GM23338 (cell line): ENCODE measurements around the gene ADAMTS14.

Source experiments
- CREB1 ChIP-seq: fragments of 250-450 bp; sonication (Bioruptor Pico); IDR thresholded peaks from 2 replicates; pipeline ENCODE4 v1.5.0; 2020; ENCODE audit warnings: low read depth, mild to moderate bottlenecking, moderate library complexity
- EZH2 ChIP-seq: fragments of 200-600 bp; sonication (generic); IDR thresholded peaks from one replicate; pipeline ENCODE4 v1.8.0; 2017; ENCODE audit warnings: antibody characterized with exemption, mild to moderate bottlenecking, low read depth; ENCODE audit not compliant: unreplicated experiment
- EZH2phosphoT487 ChIP-seq: fragments of 200-600 bp; sonication (generic); IDR thresholded peaks from one replicate; pipeline ENCODE4 v1.8.1; 2018; ENCODE audit warnings: antibody characterized with exemption; ENCODE audit not compliant: unreplicated experiment
- JUNB ChIP-seq: IDR thresholded peaks from one replicate; pipeline ENCODE4 v1.6.1; 2016; ENCODE audit warnings: antibody characterized with exemption; ENCODE audit not compliant: unreplicated experiment
- POLR2AphosphoS5 ChIP-seq: IDR thresholded peaks from 2 replicates; pipeline ENCODE4 v1.6.1; 2016; ENCODE audit warnings: antibody characterized with exemption, low read depth
- REST ChIP-seq: IDR thresholded peaks from one replicate; pipeline ENCODE4 v1.6.1; 2018; ENCODE audit warnings: antibody characterized with exemption; ENCODE audit not compliant: unreplicated experiment
- TF ChIP-seq, protein P1 (sequence below), 2 experiments: fragments of 200-600 bp in 1 of 2; sonication (generic) in 1 of 2; conservative IDR thresholded peaks; 2 replicates each; pipeline versions ENCODE4 v1.5.1 to v1.6.1; 2016 to 2017; ENCODE audit warnings: antibody characterized with exemption in 2 of 2, low read depth in 2 of 2, mild to moderate bottlenecking in 2 of 2, moderate library complexity in 1 of 2
- TF ChIP-seq, protein P2 (sequence below): IDR thresholded peaks from 2 replicates; pipeline ENCODE4 v1.6.1; 2016; ENCODE audit warnings: antibody characterized with exemption

- TF ChIP-seq, protein P1, sequence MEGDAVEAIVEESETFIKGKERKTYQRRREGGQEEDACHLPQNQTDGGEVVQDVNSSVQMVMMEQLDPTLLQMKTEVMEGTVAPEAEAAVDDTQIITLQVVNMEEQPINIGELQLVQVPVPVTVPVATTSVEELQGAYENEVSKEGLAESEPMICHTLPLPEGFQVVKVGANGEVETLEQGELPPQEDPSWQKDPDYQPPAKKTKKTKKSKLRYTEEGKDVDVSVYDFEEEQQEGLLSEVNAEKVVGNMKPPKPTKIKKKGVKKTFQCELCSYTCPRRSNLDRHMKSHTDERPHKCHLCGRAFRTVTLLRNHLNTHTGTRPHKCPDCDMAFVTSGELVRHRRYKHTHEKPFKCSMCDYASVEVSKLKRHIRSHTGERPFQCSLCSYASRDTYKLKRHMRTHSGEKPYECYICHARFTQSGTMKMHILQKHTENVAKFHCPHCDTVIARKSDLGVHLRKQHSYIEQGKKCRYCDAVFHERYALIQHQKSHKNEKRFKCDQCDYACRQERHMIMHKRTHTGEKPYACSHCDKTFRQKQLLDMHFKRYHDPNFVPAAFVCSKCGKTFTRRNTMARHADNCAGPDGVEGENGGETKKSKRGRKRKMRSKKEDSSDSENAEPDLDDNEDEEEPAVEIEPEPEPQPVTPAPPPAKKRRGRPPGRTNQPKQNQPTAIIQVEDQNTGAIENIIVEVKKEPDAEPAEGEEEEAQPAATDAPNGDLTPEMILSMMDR (conservative IDR thresholded peaks at IDR 0.05; ENCODE audit: low read depth in 2 of 2): no peak
- TF ChIP-seq REST (no peak), POLR2AphosphoS5 (no peak), EZH2 (no peak), CREB1 (CRISPR knock-in tag) (no peak), EZH2phosphoT487 (no peak), JUNB (no peak)
- TF ChIP-seq, protein P2, sequence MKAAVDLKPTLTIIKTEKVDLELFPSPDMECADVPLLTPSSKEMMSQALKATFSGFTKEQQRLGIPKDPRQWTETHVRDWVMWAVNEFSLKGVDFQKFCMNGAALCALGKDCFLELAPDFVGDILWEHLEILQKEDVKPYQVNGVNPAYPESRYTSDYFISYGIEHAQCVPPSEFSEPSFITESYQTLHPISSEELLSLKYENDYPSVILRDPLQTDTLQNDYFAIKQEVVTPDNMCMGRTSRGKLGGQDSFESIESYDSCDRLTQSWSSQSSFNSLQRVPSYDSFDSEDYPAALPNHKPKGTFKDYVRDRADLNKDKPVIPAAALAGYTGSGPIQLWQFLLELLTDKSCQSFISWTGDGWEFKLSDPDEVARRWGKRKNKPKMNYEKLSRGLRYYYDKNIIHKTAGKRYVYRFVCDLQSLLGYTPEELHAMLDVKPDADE: no peak
Observed at GRCh38 chr10:70749756-70750155, 77.5 kb downstream of the ADAMTS14 start.
